M059J (cell line): ENCODE data around the gene PARL. TPM values are rescaled to one million over a fixed set of nuclear protein-coding genes. Genes with fewer than 3 reads are reported as not detected.
"Not testable (repeated sequence)": the region's sequence is repeated elsewhere in the genome, so short reads cannot be mapped to it uniquely, and the experiment has no call there.

Source experiments
- DNase-seq: peaks from one replicate; pipeline ENCODE4 v3.0.0-alpha.2; 2012; ENCODE audit warnings: low read depth
- total RNA-seq: library from RNA; depleted of rRNA; stranded (reverse); fragments of >200 nt; shearing (Covaris generic); gene quantifications from 2 replicates; pipeline ENCODE4 v1.2.3, GENCODE V29; 2014; rRNA removed

The PARL gene
- total RNA-seq, 1 experiment from 2014 or later = 75.4 TPM

GRCh38 chr3:183790700-183791099, 94.0 kb downstream of the PARL start:
- no peak for DNase-seq

GRCh38 chr3:183789826-183790225, 94.9 kb downstream of the PARL start:
- no peak for DNase-seq

DNA sequence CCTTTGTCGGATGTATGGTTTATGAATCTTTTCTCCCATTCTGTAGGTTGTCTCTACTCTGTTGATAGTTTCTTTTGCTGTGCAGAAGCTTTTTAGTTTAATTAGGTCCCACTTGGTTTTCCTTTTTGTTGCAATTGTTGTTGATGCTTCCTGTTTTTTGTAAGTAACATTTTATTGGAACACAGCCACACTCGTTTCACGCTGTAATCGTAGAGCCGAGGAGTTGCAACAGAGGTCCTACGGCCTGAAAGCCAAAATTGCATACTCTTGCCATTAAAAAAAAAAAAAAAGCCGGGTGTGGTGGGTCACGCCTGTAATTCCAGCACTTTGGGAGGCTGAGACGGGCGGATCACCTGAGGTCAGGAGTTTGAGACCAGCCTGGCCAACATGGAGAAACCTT, 100.2 kb downstream of the PARL start:
- DNase-seq = not testable (repeated sequence)

- DNase-seq = no peak
Observed at GRCh38 chr3:183782576-183783276, 102.0 kb downstream of the PARL start.

GRCh38 chr3:183781246-183781645, 103.4 kb downstream of the PARL start:
- no peak for DNase-seq

DNA sequence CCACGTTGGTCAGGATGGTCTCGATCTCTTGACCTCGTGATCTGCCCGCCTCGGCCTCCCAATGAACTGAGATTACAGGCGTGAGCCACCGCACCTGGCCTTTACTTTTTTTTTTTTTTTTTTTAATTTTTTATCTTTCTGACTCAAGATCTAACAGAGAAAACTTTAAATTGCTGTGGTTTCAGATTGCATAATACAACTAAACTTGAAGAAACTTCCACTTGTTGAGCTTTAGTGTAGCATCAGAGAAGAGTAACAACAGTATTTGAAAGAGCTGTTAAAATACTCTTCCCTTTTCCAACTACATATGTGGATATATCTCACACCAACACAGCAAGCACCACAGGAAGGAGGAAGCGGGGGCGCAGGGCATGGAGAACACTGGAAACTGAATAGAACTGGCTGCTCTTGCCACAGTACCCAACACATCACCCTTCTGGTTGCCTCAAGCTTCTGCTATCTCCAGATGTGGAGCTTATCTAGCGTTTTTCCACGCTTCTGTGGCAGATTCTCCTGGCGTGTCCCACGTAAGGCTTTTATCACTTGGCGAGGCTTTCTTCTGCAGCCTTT, 104.7 kb downstream of the PARL start:
- no peak for DNase-seq

Other genes with a start within 250 kb of the PARL start
- gene KLHL24, start 249.3 kb downstream of the PARL start, total RNA-seq = 15.1 and 35.6 TPM in 2 replicates
- 28.9 and 41.4 TPM in 2 replicates for gene YEATS2, start 187.1 kb downstream of the PARL start, total RNA-seq
- 0.30 and 0.64 TPM in 2 replicates for gene MAP6D1, start 59.3 kb downstream of the PARL start, total RNA-seq
- 6.7 and 11.6 TPM in 2 replicates for gene ABCC5, start 133.0 kb upstream of the PARL start, total RNA-seq
- not detected in 2 replicates for gene HTR3D, start 146.9 kb upstream of the PARL start, total RNA-seq
- gene HTR3C, start 168.2 kb upstream of the PARL start, total RNA-seq = 0.30 and 0.47 TPM in 2 replicates
- gene HTR3E, start 212.2 kb upstream of the PARL start, total RNA-seq = not detected in 2 replicates